PC-3 (cell line): ENCODE results near the gene SPOP. TPM values are rescaled to one million over a fixed set of nuclear protein-coding genes. Genes with fewer than 3 reads are reported as not detected.

Experiments used
- ATAC-seq: fragments of 200-7000 bp; cut with Tn5 transposase; 2 replicates; pipeline ENCODE4 v1.9.1; 2020; ENCODE audit warnings: mild to moderate bottlenecking, moderate library complexity
- BruUV-seq: library from RNA; stranded (reverse); fragments of 400-500 nt; replicated peaks from 2 replicates; lab custom pipeline; 2021; lab: Mats Ljungman, UMichigan
- CTCF ChIA-PET: fragments of 300-600 bp; sonication (Branson Sonifier 250); formaldehyde crosslinking; loops from one replicate; lab custom pipeline; 2022; ENCODE audit warnings: antibody characterized with exemption; lab: Charles Lee
- POLR2A ChIA-PET: fragments of 300-600 bp; sonication (Branson Sonifier 250); formaldehyde crosslinking; loops from one replicate; lab custom pipeline; 2022; ENCODE audit warnings: antibody characterized with exemption; ENCODE audit not compliant: unreplicated experiment; lab: Charles Lee
- DNase-seq: peaks from one replicate; pipeline ENCODE4 v3.0.0-alpha.2; 2015
- H2AFZ ChIP-seq: fragments of 300-600 bp; sonication (generic); 2 replicates; pipeline ENCODE4 v1.6.0; 2016; ENCODE audit warnings: antibody characterized with exemption, low read length
- H3F3A ChIP-seq: fragments of 300-600 bp; sonication (generic); one replicate; pipeline ENCODE4 v1.6.0; 2017; ENCODE audit warnings: antibody characterized with exemption, low read length, control low read depth, mild to moderate bottlenecking; ENCODE audit not compliant: unreplicated experiment
- H3K27ac ChIP-seq: fragments of 300-600 bp; sonication (generic); 2 replicates; pipeline ENCODE4 v1.5.1; 2016; ENCODE audit warnings: mild to moderate bottlenecking, low read length
- H3K27me3 ChIP-seq: fragments of 300-600 bp; sonication (generic); 2 replicates; pipeline ENCODE4 v1.6.1; 2016; ENCODE audit warnings: low read length, mixed read lengths
- H3K36me3 ChIP-seq: fragments of 300-600 bp; sonication (generic); 2 replicates; pipeline ENCODE4 v1.6.1; 2016; ENCODE audit warnings: low read depth, mixed run types, low read length, mixed read lengths
- H3K4me1 ChIP-seq: fragments of 300-600 bp; sonication (generic); 2 replicates; pipeline ENCODE4 v1.5.1; 2016; ENCODE audit warnings: low read length; ENCODE audit not compliant: insufficient read depth
- H3K4me2 ChIP-seq: fragments of 300-600 bp; sonication (generic); 2 replicates; pipeline ENCODE4 v1.6.0; 2016; ENCODE audit warnings: low read length
- H3K4me3 ChIP-seq: fragments of 300-600 bp; sonication (generic); 2 replicates; pipeline ENCODE4 v1.5.1; 2016; ENCODE audit warnings: mild to moderate bottlenecking, low read length, mixed read lengths
- H3K79me2 ChIP-seq: fragments of 300-600 bp; sonication (generic); 2 replicates; pipeline ENCODE4 v1.6.1; 2017; ENCODE audit warnings: low read length, mixed read lengths
- H3K9ac ChIP-seq: fragments of 300-600 bp; sonication (generic); 2 replicates; pipeline ENCODE4 v1.6.0; 2016; ENCODE audit warnings: mild to moderate bottlenecking, low read length
- H3K9me2 ChIP-seq: fragments of 300-600 bp; sonication (generic); replicated peaks from 2 replicates; pipeline ENCODE4 v1.6.1; 2016; ENCODE audit warnings: mixed run types, low read length, mixed read lengths
- H3K9me3 ChIP-seq: fragments of 300-600 bp; sonication (generic); 2 replicates; pipeline ENCODE4 v1.6.1; 2016; ENCODE audit warnings: low read length, mixed read lengths
- H4K20me1 ChIP-seq: fragments of 300-600 bp; sonication (generic); 2 replicates; pipeline ENCODE4 v1.6.1; 2016; ENCODE audit warnings: low read length, mixed read lengths
- EZH2 ChIP-seq: fragments of 300-600 bp; sonication (generic); IDR thresholded peaks from one replicate; pipeline ENCODE4 v1.6.1; 2017; ENCODE audit warnings: antibody characterized with exemption, mild to moderate bottlenecking, low read length; ENCODE audit not compliant: unreplicated experiment
- EZH2phosphoT487 ChIP-seq: fragments of 300-600 bp; sonication (generic); IDR thresholded peaks from 2 replicates; pipeline ENCODE4 v1.6.1; 2018; ENCODE audit warnings: mild to moderate bottlenecking, antibody characterized with exemption, low read length, borderline replicate concordance
- intact Hi-C: fragments of 100-400 bp; cut with micrococcal nuclease; formaldehyde crosslinking; loops from 2 replicates; pipeline ENCODE4 v1.9.0; 2023
- total RNA-seq: library from RNA; depleted of rRNA; stranded (reverse); fragments of >200 nt; gene quantifications from 2 replicates; pipeline ENCODE4 v1.2.3, GENCODE V29; 2014
- TF ChIP-seq, protein P1 (sequence below): fragments of 300-600 bp; sonication (generic); conservative IDR thresholded peaks from 2 replicates; pipeline ENCODE4 v1.5.1; 2017; ENCODE audit warnings: antibody characterized with exemption, low read depth, mild to moderate bottlenecking, low read length

SPOP gene
- total RNA-seq, 1 experiment from 2014 or later = 54.7 TPM

GRCh38 chr17:49695698-49696232 lies 17.9 kb upstream of the SPOP start:
- TF ChIP-seq, protein P1, sequence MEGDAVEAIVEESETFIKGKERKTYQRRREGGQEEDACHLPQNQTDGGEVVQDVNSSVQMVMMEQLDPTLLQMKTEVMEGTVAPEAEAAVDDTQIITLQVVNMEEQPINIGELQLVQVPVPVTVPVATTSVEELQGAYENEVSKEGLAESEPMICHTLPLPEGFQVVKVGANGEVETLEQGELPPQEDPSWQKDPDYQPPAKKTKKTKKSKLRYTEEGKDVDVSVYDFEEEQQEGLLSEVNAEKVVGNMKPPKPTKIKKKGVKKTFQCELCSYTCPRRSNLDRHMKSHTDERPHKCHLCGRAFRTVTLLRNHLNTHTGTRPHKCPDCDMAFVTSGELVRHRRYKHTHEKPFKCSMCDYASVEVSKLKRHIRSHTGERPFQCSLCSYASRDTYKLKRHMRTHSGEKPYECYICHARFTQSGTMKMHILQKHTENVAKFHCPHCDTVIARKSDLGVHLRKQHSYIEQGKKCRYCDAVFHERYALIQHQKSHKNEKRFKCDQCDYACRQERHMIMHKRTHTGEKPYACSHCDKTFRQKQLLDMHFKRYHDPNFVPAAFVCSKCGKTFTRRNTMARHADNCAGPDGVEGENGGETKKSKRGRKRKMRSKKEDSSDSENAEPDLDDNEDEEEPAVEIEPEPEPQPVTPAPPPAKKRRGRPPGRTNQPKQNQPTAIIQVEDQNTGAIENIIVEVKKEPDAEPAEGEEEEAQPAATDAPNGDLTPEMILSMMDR = no peak; the same call in 1 of the 2 replicates
- TF ChIP-seq EZH2 (no peak), EZH2phosphoT487 (no peak)
- Histone ChIP-seq H3K27ac (no peak overlapping the region), H3K9me2 (no peaks in the 10 kb centered on the region), H3K4me2 (no peak overlapping the region), H3K4me1 (no peaks in the 10 kb centered on the region), H3F3A (no peaks in the 10 kb centered on the region), H3K4me3 (no peak overlapping the region), H4K20me1 (no peaks in the 10 kb centered on the region), H2AFZ (no peak overlapping the region), H3K36me3 (peaks cover 6% of the 10 kb centered on the region), H3K9me3 (no peaks in the 10 kb centered on the region), H3K9ac (no peak overlapping the region), H3K27me3 (no peaks in the 10 kb centered on the region), H3K79me2 (no peaks in the 10 kb centered on the region)
- BruUV-seq = no TSS peak
- CTCF ChIA-PET = interaction anchor here (0.7 to 2.5 kb wide), 5 partner anchors 113 to 138 kb away, joined by 3 to 13 read pairs (median 4); no protein-coding TSS in a partner anchor
- POLR2A ChIA-PET = no interaction called here
- DNase-seq (no peak), ATAC-seq (no peak)
- intact Hi-C loops = loop anchor here (1.0 to 2.0 kb wide), 2 partner anchors 79 to 127 kb away; no protein-coding TSS in a partner anchor

- DNase-seq = peak; percentile 66
- Histone ChIP-seq H3K4me3 (peak overlapping the region; percentile 47), H2AFZ (peak overlapping the region; percentile 66), H3K9me3 (no peaks in the 10 kb centered on the region), H3K27me3 (no peaks in the 10 kb centered on the region), H4K20me1 (no peaks in the 10 kb centered on the region), H3K9ac (no peak overlapping the region), H3K36me3 (no peaks in the 10 kb centered on the region), H3K4me1 (no peaks in the 10 kb centered on the region), H3K4me2 (peak overlapping the region; percentile 77), H3K27ac (no peak overlapping the region), H3K79me2 (no peaks in the 10 kb centered on the region), H3K9me2 (no peaks in the 10 kb centered on the region), H3F3A (no peaks in the 10 kb centered on the region)
- TF ChIP-seq, protein P1 = peak; percentile 99
- TF ChIP-seq EZH2 (no peak), EZH2phosphoT487 (no peak)
- intact Hi-C loops = loop anchor here (1.0 to 2.0 kb wide), 2 partner anchors 78 to 127 kb away; no protein-coding TSS in a partner anchor
- POLR2A ChIA-PET = no interaction called here
- CTCF ChIA-PET = interaction anchor here (0.6 to 2.5 kb wide), 4 partner anchors 125 to 137 kb away, joined by 3 to 13 read pairs (median 5); no protein-coding TSS in a partner anchor
- peak; percentile 49 for ATAC-seq
- BruUV-seq = no TSS peak
Observed at GRCh38 chr17:49694847-49695697, 17.2 kb upstream of the SPOP start.
